ENCODE measurements around the gene TMEM259.
A peak's percentile ranks its signal among the peaks of the same experiment; 100 is the strongest.

TMEM259 gene

DNA sequence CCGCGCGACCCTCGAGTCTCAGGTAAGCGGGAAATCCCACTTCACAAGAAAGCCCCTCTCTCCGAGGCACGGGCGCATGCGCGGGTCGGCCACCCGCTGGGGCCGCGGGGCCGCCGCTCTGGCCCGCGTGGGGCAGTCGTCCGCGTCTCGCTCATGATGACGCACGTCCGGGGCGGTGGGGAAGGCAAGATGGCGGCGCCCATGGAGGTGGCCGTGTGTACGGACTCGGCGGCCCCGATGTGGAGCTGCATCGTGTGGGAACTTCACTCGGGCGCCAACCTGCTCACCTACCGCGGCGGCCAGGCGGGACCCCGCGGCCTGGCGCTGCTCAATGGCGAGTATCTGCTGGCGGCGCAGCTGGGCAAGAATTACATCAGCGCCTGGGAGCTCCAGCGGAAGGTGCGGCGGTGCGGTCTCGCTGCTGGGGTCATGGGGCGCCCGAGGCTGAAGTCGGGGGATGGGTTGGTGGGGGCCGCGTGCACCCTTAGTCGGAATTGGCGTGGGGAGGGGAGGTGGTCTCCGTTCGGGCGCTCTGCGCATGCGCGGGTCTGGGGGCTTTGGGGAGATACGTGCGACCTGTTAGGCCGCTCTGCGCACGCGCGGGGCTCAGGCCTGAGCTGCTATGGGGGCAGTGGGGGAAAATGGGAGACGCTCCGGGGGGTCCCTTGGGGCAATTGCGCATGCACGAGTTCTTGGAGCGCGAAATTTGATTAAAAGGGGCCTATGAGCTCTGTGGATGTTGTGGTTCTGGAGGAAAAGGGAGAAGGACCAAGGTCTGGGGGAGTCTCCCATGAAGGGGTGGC lies 36.6 kb downstream of the TMEM259 start, which contains the start of gene WDR18:
Gene WDR18, plus strand, starts transcription at position 181 of the 803 bp plus-strand sequence. Its CDS starts 9 bp downstream, at position 190.
- in situ Hi-C loops (cut with HindIII; ENCODE audit: low pct_ligation_motif_present, low sequenced_read_pairs), result no loop called here
- no peak for TF ChIP-seq CTCF (IDR thresholded peaks at IDR 0.05; ENCODE audit: low read depth, low read length, missing control alignments)

GRCh38 chr19:982567-983170 lies 38.3 kb downstream of the TMEM259 start:
- H3K27ac ChIP-seq, result no peak overlapping the region

More for the DNA sequence above, 36.6 kb downstream of the TMEM259 start, which contains the start of gene WDR18:
- Histone ChIP-seq H3K4me3 (ENCODE audit: low read depth, low read length) (peak within 1 kb of the TSS; percentile 91), H3K27me3 (replicated peaks) (no peaks in the 10 kb centered on the region), H3K27ac (peak within 1 kb of the TSS; percentile 61), H3K36me3 (replicated peaks) (peaks cover 8% of the 10 kb centered on the region)
- DNase-seq, result peak; percentile 82

GRCh38 chr19:980133-980998 lies 40.6 kb downstream of the TMEM259 start:
- Histone ChIP-seq H3K27me3 (replicated peaks) (no peaks in the 10 kb centered on the region), H3K4me3 (ENCODE audit: low read depth, low read length) (no peak overlapping the region), H3K27ac (no peak overlapping the region), H3K36me3 (replicated peaks) (no peaks in the 10 kb centered on the region)
- in situ Hi-C loops (cut with HindIII; ENCODE audit: low pct_ligation_motif_present, low sequenced_read_pairs), result no loop called here
- TF ChIP-seq CTCF (IDR thresholded peaks at IDR 0.05; ENCODE audit: low read depth, low read length, missing control alignments), result no peak
- no peak for DNase-seq

More at GRCh38 chr19:982567-983170, 38.3 kb downstream of the TMEM259 start:
- no peaks in the 10 kb centered on the region for H3K27me3 ChIP-seq (replicated peaks)
- TF ChIP-seq CTCF (IDR thresholded peaks at IDR 0.05; ENCODE audit: low read depth, low read length, missing control alignments), result peak; percentile 46
- peak; percentile 29 for DNase-seq
- peaks cover 3% of the 10 kb centered on the region for H3K36me3 ChIP-seq (replicated peaks)
- H3K4me3 ChIP-seq (ENCODE audit: low read depth, low read length), result peak overlapping the region; percentile 41
- in situ Hi-C loops (cut with HindIII; ENCODE audit: low pct_ligation_motif_present, low sequenced_read_pairs), result no loop called here

GRCh38 chr19:979318-979741 lies 41.6 kb downstream of the TMEM259 start:
- Histone ChIP-seq H3K27me3 (replicated peaks) (no peaks in the 10 kb centered on the region), H3K36me3 (replicated peaks) (no peaks in the 10 kb centered on the region), H3K4me3 (ENCODE audit: low read depth, low read length) (no peak overlapping the region), H3K27ac (no peak overlapping the region)
- no peak for TF ChIP-seq CTCF (IDR thresholded peaks at IDR 0.05; ENCODE audit: low read depth, low read length, missing control alignments)
- DNase-seq, result no peak
- in situ Hi-C loops (cut with HindIII; ENCODE audit: low pct_ligation_motif_present, low sequenced_read_pairs), result no loop called here

GRCh38 chr19:977058-977464 lies 43.9 kb downstream of the TMEM259 start:
- TF ChIP-seq CTCF (IDR thresholded peaks at IDR 0.05; ENCODE audit: low read depth, low read length, missing control alignments), result no peak
- no peak for DNase-seq
- in situ Hi-C loops (cut with HindIII; ENCODE audit: low pct_ligation_motif_present, low sequenced_read_pairs), result no loop called here
- Histone ChIP-seq H3K27ac (no peak overlapping the region), H3K36me3 (replicated peaks) (peaks cover 4% of the 10 kb centered on the region), H3K4me3 (ENCODE audit: low read depth, low read length) (no peak overlapping the region), H3K27me3 (replicated peaks) (no peaks in the 10 kb centered on the region)

Data from brain microvascular endothelial cell (primary cell).